Endothelial cell of umbilical vein (primary cell): Measurements from ENCODE around the gene IFT57. TPM values are rescaled to one million over a fixed set of nuclear protein-coding genes. Genes with fewer than 3 reads are reported as not detected.

Source experiments
- BruUV-seq: library from RNA; stranded (reverse); fragments of 400-500 nt; replicated peaks from 2 replicates; lab custom pipeline; 2021; lab: Mats Ljungman, UMichigan
- CTCF ChIA-PET: fragments of 300-600, 350-600 bp; sonication (Branson Sonifier 250); formaldehyde crosslinking; loops from one replicate; lab custom pipeline; 2021; ENCODE audit warnings: antibody characterized with exemption, inconsistent platforms; lab: Charles Lee
- POLR2A ChIA-PET: fragments of 300-600, 350-600 bp; sonication (Branson Sonifier 250); formaldehyde crosslinking; loops from one replicate; lab custom pipeline; 2021; ENCODE audit warnings: antibody characterized with exemption, inconsistent platforms; lab: Charles Lee
- DNase-seq: peaks from one replicate; pipeline ENCODE4 v3.0.0-alpha.2; 2011; ENCODE audit warnings: low read depth, low spot score
- FAIRE-seq: peaks from 2 replicates; lab custom pipeline; 2011; peaks lifted over from hg19 to GRCh38; lab: Jason Lieb, UNC
- H2AFZ ChIP-seq: 2 replicates; pipeline ENCODE4 v1.6.0; 2012; ENCODE audit warnings: low read depth, low read length, control low read depth, inconsistent platforms
- H3K27ac ChIP-seq: 2 replicates; pipeline ENCODE4 v1.5.1; 2011; ENCODE audit warnings: low read depth, mild to moderate bottlenecking, control low read depth, low read length, moderate library complexity; ENCODE audit not compliant: insufficient read depth
- H3K27me3 ChIP-seq, 2 experiments: 2 replicates each; pipeline versions ENCODE4 v1.6.0 to v1.6.1; 2011; ENCODE audit warnings: low read length in 2 of 2, mixed read lengths in 1 of 2; ENCODE audit not compliant: control insufficient read depth in 2 of 2, insufficient read depth in 2 of 2
- H3K36me3 ChIP-seq, 2 experiments: 2 replicates in 1 of 2; 3 replicates in 1 of 2; pipeline ENCODE4 v1.5.1; 2011; ENCODE audit warnings: low read length in 2 of 2, mild to moderate bottlenecking in 1 of 2, moderate library complexity in 1 of 2; ENCODE audit not compliant: control insufficient read depth in 2 of 2, insufficient read depth in 2 of 2; ENCODE audit errors: extremely low read depth in 1 of 2
- H3K4me1 ChIP-seq: 3 replicates; pipeline ENCODE4 v1.5.1; 2011; ENCODE audit warnings: mild to moderate bottlenecking, low read length; ENCODE audit not compliant: control insufficient read depth, insufficient read depth; ENCODE audit errors: extremely low read depth
- H3K4me2 ChIP-seq: 2 replicates; pipeline ENCODE4 v1.6.1; 2011; ENCODE audit warnings: low read length, control low read depth, mixed read lengths; ENCODE audit not compliant: insufficient read depth
- H3K4me3 ChIP-seq, 3 experiments: fragments of 200-600 bp in 1 of 3; sonication (generic), shearing (Covaris generic) in 1 of 3; replicated peaks in 1 of 3; 2 replicates each; pipeline ENCODE4 v1.5.1; 2011 to 2016; ENCODE audit warnings: control low read depth in 3 of 3, low read length in 3 of 3, mild to moderate bottlenecking in 2 of 3, inconsistent platforms in 1 of 3, low read depth in 1 of 3, moderate library complexity in 1 of 3; ENCODE audit not compliant: insufficient read depth in 1 of 3
- H3K79me2 ChIP-seq: 2 replicates; pipeline ENCODE4 v1.6.0; 2012; ENCODE audit warnings: low read length, inconsistent platforms; ENCODE audit not compliant: control insufficient read depth, insufficient read depth
- H3K9ac ChIP-seq: replicated peaks from 2 replicates; pipeline ENCODE3; 2011; ENCODE audit warnings: low read length, control low read depth; ENCODE audit not compliant: insufficient read depth; ENCODE audit errors: extremely low read depth
- H3K9me1 ChIP-seq: replicated peaks from 3 replicates; pipeline ENCODE4 v1.6.0; 2011; ENCODE audit warnings: mild to moderate bottlenecking, low read length; ENCODE audit not compliant: control insufficient read depth, insufficient read depth; ENCODE audit errors: extremely low read depth
- H3K9me3 ChIP-seq: replicated peaks from 2 replicates; pipeline ENCODE4 v1.5.1; 2012; ENCODE audit warnings: low read length, inconsistent platforms; ENCODE audit not compliant: control insufficient read depth, insufficient read depth
- H4K20me1 ChIP-seq: replicated peaks from 2 replicates; pipeline ENCODE3; 2011; ENCODE audit warnings: mild to moderate bottlenecking, low read length; ENCODE audit not compliant: control insufficient read depth, insufficient read depth; ENCODE audit errors: extremely low read depth
- EZH2 ChIP-seq: IDR thresholded peaks from 2 replicates; pipeline ENCODE4 v1.6.1; 2012; ENCODE audit warnings: borderline replicate concordance, low read depth, mild to moderate bottlenecking, moderate library complexity, low read length, inconsistent platforms; ENCODE audit not compliant: severe bottlenecking
- FOS ChIP-seq: IDR thresholded peaks from 2 replicates; pipeline ENCODE4 v1.6.1; 2011; ENCODE audit warnings: mild to moderate bottlenecking, low read length, moderate library complexity, borderline replicate concordance; ENCODE audit not compliant: insufficient read depth
- GATA2 ChIP-seq: IDR thresholded peaks from 2 replicates; pipeline ENCODE4 v1.7.0; 2011; ENCODE audit warnings: low read depth, mild to moderate bottlenecking, moderate library complexity, mixed read lengths, low read length; ENCODE audit not compliant: insufficient read length, insufficient read depth
- JUN ChIP-seq: IDR thresholded peaks from 2 replicates; pipeline ENCODE4 v1.6.1; 2011; ENCODE audit warnings: borderline replicate concordance, low read depth; ENCODE audit not compliant: insufficient read length, insufficient read depth
- MYC ChIP-seq: IDR thresholded peaks from one replicate; pipeline ENCODE4 v1.6.1; 2011; ENCODE audit warnings: mild to moderate bottlenecking, low read depth, low read length
- POLR2A ChIP-seq: IDR thresholded peaks from 2 replicates; pipeline ENCODE4 v1.6.1; 2012; ENCODE audit warnings: low read depth, mild to moderate bottlenecking, control low read depth, low read length
- POLR2AphosphoS5 ChIP-seq: IDR thresholded peaks from 2 replicates; pipeline ENCODE4 v1.6.1; 2012; ENCODE audit warnings: low read depth, mild to moderate bottlenecking, control low read depth, low read length, moderate library complexity; ENCODE audit not compliant: insufficient read depth
- dilution Hi-C: fragments of 300-500 bp; cut with MboI; formaldehyde crosslinking; loops from one replicate; pipeline ENCODE4 v1.15.0; 2019; ENCODE audit warnings: low sequenced_read_pairs; ENCODE audit not compliant: extremely low pct_ligation_motif_present
- intact Hi-C: fragments of 100-400 bp; cut with micrococcal nuclease; formaldehyde crosslinking; loops from one replicate; pipeline ENCODE4 v1.10.0; 2022
- polyA plus RNA-seq, 4 experiments: library from polyadenylated mRNA; depleted of rRNA in 3 of 4; stranded (reverse) in 3 of 4; unstranded in 1 of 4; fragments of >200 nt; gene quantifications; 2 replicates each; pipeline versions ENCODE4 v1.2.1 to v1.2.3, GENCODE V29; 2011 to 2012; ENCODE audit warnings: missing spikeins in 1 of 4
- total RNA-seq: library from RNA; stranded (reverse); gene quantifications from 2 replicates; pipeline ENCODE4 v1.2.3, GENCODE V29; 2021
- TF ChIP-seq, protein P1 (sequence below): IDR thresholded peaks from 2 replicates; pipeline ENCODE4 v1.6.1; 2011; ENCODE audit not compliant: insufficient read depth, insufficient read length
- TF ChIP-seq, protein P2 (sequence below), 2 donors: IDR thresholded peaks; 1 replicate in 1 of 2; 2 replicates in 1 of 2; pipeline ENCODE4 v1.5.1; 2011; ENCODE audit warnings: low read length in 2 of 2, mild to moderate bottlenecking in 2 of 2, moderate library complexity in 2 of 2, control low read depth in 1 of 2, inconsistent platforms in 1 of 2, low read depth in 1 of 2; ENCODE audit not compliant: insufficient read depth in 1 of 2; ENCODE audit errors: extremely low read depth in 1 of 2

The IFT57 gene
- total and polyA plus RNA-seq, 2 donors (not counting 3 experiments of a cell fraction or from before 2014, with no cell fraction given), result 15.2 to 25.1 TPM

DNA sequence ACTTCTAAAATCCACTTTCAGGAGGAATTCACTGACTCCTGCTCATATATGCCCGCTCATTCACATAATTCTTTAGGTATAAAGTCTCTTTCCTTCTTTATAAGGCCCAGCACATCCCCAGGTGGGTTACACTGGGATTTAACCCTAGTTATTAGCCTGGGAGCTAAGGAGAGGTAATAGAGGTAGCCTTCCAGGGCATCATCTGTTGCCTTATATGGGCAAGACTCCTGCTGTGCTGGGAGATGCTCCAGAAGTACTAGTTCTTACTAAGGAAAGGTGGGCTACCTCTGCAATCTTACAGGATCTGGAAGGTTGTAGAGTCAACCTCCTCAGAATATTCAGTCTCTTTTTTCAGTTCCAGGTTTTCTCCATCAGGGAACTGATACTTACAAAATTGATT, 13.1 kb upstream of the IFT57 start:
- intact Hi-C loops, result no loop called here
- Histone ChIP-seq H3K9ac (no peak overlapping the region), H3K79me2 (no peaks in the 10 kb centered on the region), H4K20me1 (no peaks in the 10 kb centered on the region), H3K4me3 (no peak overlapping the region), H3K4me1 (no peaks in the 10 kb centered on the region), H3K9me3 (no peaks in the 10 kb centered on the region), H2AFZ (no peak overlapping the region), H3K27me3 (no peaks in the 10 kb centered on the region), H3K4me2 (no peak overlapping the region), H3K36me3 (no peaks in the 10 kb centered on the region), H3K9me1 (no peaks in the 10 kb centered on the region), H3K27ac (no peak overlapping the region)
- no peak for FAIRE-seq
- TF ChIP-seq, protein P1, sequence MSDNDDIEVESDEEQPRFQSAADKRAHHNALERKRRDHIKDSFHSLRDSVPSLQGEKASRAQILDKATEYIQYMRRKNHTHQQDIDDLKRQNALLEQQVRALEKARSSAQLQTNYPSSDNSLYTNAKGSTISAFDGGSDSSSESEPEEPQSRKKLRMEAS, result no peak
- TF ChIP-seq MYC (no peak), FOS (no peak), POLR2A (no peak), JUN (no peak), EZH2 (no peak), POLR2AphosphoS5 (no peak), GATA2 (no peak)
- TF ChIP-seq, protein P2, sequence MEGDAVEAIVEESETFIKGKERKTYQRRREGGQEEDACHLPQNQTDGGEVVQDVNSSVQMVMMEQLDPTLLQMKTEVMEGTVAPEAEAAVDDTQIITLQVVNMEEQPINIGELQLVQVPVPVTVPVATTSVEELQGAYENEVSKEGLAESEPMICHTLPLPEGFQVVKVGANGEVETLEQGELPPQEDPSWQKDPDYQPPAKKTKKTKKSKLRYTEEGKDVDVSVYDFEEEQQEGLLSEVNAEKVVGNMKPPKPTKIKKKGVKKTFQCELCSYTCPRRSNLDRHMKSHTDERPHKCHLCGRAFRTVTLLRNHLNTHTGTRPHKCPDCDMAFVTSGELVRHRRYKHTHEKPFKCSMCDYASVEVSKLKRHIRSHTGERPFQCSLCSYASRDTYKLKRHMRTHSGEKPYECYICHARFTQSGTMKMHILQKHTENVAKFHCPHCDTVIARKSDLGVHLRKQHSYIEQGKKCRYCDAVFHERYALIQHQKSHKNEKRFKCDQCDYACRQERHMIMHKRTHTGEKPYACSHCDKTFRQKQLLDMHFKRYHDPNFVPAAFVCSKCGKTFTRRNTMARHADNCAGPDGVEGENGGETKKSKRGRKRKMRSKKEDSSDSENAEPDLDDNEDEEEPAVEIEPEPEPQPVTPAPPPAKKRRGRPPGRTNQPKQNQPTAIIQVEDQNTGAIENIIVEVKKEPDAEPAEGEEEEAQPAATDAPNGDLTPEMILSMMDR (IDR thresholded peaks at IDR 0.05; ENCODE audit: extremely low read depth in 1 of 2, insufficient read depth in 1 of 2, low read depth in 1 of 2, low read length in 2 of 2), result no peak
- POLR2A ChIA-PET, result no interaction called here
- DNase-seq, result no peak
- no TSS peak for BruUV-seq
- CTCF ChIA-PET, result no interaction called here
- dilution Hi-C loops, result no loop called here
